Measurements from ENCODE around the gene DMRTC2. TPM values are rescaled to one million over a fixed set of nuclear protein-coding genes. Genes with fewer than 3 reads are reported as not detected.

Gene DMRTC2
- polyA plus RNA-seq, 1 donor from 2014 or later: not detected

- H3F3A ChIP-seq (ENCODE audit: insufficient read depth, low read length, poor library complexity, severe bottlenecking): no peaks in the 10 kb centered on the region
- H3K36me3 ChIP-seq (ENCODE audit: insufficient read depth, low read length): no peaks in the 10 kb centered on the region
- H3K4me3 ChIP-seq (ENCODE audit: low read length): no peak overlapping the region
- no peak overlapping the region for H2AFZ ChIP-seq (ENCODE audit: low read depth, low read length)
- no peaks in the 10 kb centered on the region for H3K9me3 ChIP-seq (ENCODE audit: low read length)
- no peaks in the 10 kb centered on the region for H3K79me2 ChIP-seq (replicated peaks; ENCODE audit: insufficient read depth, low read length)
- H3K27ac ChIP-seq (ENCODE audit: low read length): no peak overlapping the region
- H4K20me1 ChIP-seq (ENCODE audit: insufficient read depth): no peaks in the 10 kb centered on the region
- no peaks in the 10 kb centered on the region for H3K9me2 ChIP-seq (ENCODE audit: insufficient read depth, low read length)
- TF ChIP-seq RAD21 (conservative IDR thresholded peaks at IDR 0.05): no peak
- no peak for TF ChIP-seq SMC3 (conservative IDR thresholded peaks at IDR 0.05; ENCODE audit: poor library complexity)
- no peak for TF ChIP-seq EP300 (conservative IDR thresholded peaks at IDR 0.05; ENCODE audit: poor library complexity, severe bottlenecking)
- no peak for TF ChIP-seq EZH2 (IDR thresholded peaks at IDR 0.05; ENCODE audit: borderline replicate concordance, insufficient read depth, low read length, poor library complexity, severe bottlenecking)
- no peak for TF ChIP-seq CTCF (IDR thresholded peaks at IDR 0.05; ENCODE audit: poor library complexity, severe bottlenecking)
- no peak for TF ChIP-seq MXI1 (conservative IDR thresholded peaks at IDR 0.05; ENCODE audit: poor library complexity, severe bottlenecking)
- no peak for TF ChIP-seq REST (IDR thresholded peaks at IDR 0.05; ENCODE audit: borderline replicate concordance)
- no peak for TF ChIP-seq POLR2AphosphoS5 (IDR thresholded peaks at IDR 0.05)
- TF ChIP-seq TAF1 (IDR thresholded peaks at IDR 0.05; ENCODE audit: low read depth): no peak
- no peak overlapping the region for H3K4me2 ChIP-seq (ENCODE audit: low read length)
- no peak overlapping the region for H3K9ac ChIP-seq (ENCODE audit: low read length)
- H3K27me3 ChIP-seq (ENCODE audit: insufficient read depth, low read depth, low read length): no peaks in the 10 kb centered on the region
Observed at GRCh38 chr19:41811036-41811435, 33.8 kb upstream of the DMRTC2 start.

GRCh38 chr19:41811981-41812380 lies 32.9 kb upstream of the DMRTC2 start:
- Histone ChIP-seq H3K36me3 (ENCODE audit: insufficient read depth, low read length) (no peaks in the 10 kb centered on the region), H3K4me2 (ENCODE audit: low read length) (no peak overlapping the region), H3K9me3 (ENCODE audit: low read length) (no peaks in the 10 kb centered on the region), H2AFZ (ENCODE audit: low read depth, low read length) (no peak overlapping the region), H3K9ac (ENCODE audit: low read length) (no peak overlapping the region), H3F3A (ENCODE audit: insufficient read depth, low read length, poor library complexity, severe bottlenecking) (no peaks in the 10 kb centered on the region), H3K27ac (ENCODE audit: low read length) (no peak overlapping the region), H3K27me3 (ENCODE audit: insufficient read depth, low read depth, low read length) (no peaks in the 10 kb centered on the region), H3K4me3 (ENCODE audit: low read length) (no peak overlapping the region), H3K79me2 (replicated peaks; ENCODE audit: insufficient read depth, low read length) (no peaks in the 10 kb centered on the region), H4K20me1 (ENCODE audit: insufficient read depth) (no peaks in the 10 kb centered on the region), H3K9me2 (ENCODE audit: insufficient read depth, low read length) (no peaks in the 10 kb centered on the region)
- TF ChIP-seq EP300 (conservative IDR thresholded peaks at IDR 0.05; ENCODE audit: poor library complexity, severe bottlenecking): no peak
- TF ChIP-seq TAF1 (IDR thresholded peaks at IDR 0.05; ENCODE audit: low read depth): no peak
- TF ChIP-seq RAD21 (conservative IDR thresholded peaks at IDR 0.05): no peak
- TF ChIP-seq REST (IDR thresholded peaks at IDR 0.05; ENCODE audit: borderline replicate concordance): no peak
- TF ChIP-seq SMC3 (conservative IDR thresholded peaks at IDR 0.05; ENCODE audit: poor library complexity): no peak
- TF ChIP-seq EZH2 (IDR thresholded peaks at IDR 0.05; ENCODE audit: borderline replicate concordance, insufficient read depth, low read length, poor library complexity, severe bottlenecking): no peak
- TF ChIP-seq POLR2AphosphoS5 (IDR thresholded peaks at IDR 0.05): no peak
- TF ChIP-seq CTCF (IDR thresholded peaks at IDR 0.05; ENCODE audit: poor library complexity, severe bottlenecking): no peak
- TF ChIP-seq MXI1 (conservative IDR thresholded peaks at IDR 0.05; ENCODE audit: poor library complexity, severe bottlenecking): no peak

Measured in neural cell (in vitro differentiated cells).